AG20443 (cell line): ENCODE data around the gene PDZK1.
"Not testable (repeated sequence)": the region's sequence is repeated elsewhere in the genome, so short reads cannot be mapped to it uniquely, and the experiment has no call there.

Source experiments
- DNase-seq: peaks from one replicate; pipeline ENCODE4 v3.0.0; 2012; ENCODE audit warnings: low spot score, mixed read lengths

PDZK1 gene

GRCh38 chr1:145707183-145707867, at the start of gene PDZK1:
PDZK1 (minus strand) TSS chr1:145707368; CDS start chr1:145688021, 19,347 bp downstream.
- no peak for DNase-seq

GRCh38 chr1:145751491-145752037, 44.4 kb upstream of the PDZK1 start:
- DNase-seq: peak; percentile 86

- no peak for DNase-seq
Observed at GRCh38 chr1:145750426-145750825, 43.3 kb upstream of the PDZK1 start.

GRCh38 chr1:145747398-145748247, 40.5 kb upstream of the PDZK1 start:
- DNase-seq: no peak

GRCh38 chr1:145740269-145740668, 33.1 kb upstream of the PDZK1 start:
- DNase-seq: no peak

- DNase-seq: no peak
Observed at GRCh38 chr1:145736191-145736590, 29.0 kb upstream of the PDZK1 start.

GRCh38 chr1:145730900-145731299, 23.7 kb upstream of the PDZK1 start:
- no peak for DNase-seq

- no peak for DNase-seq
Observed at GRCh38 chr1:145730467-145730866, 23.3 kb upstream of the PDZK1 start.

GRCh38 chr1:145729666-145730436, 22.7 kb upstream of the PDZK1 start:
- DNase-seq: peak; percentile 29

GRCh38 chr1:145729196-145729595, 22.0 kb upstream of the PDZK1 start:
- DNase-seq: no peak

- not testable (repeated sequence) for DNase-seq
Observed at GRCh38 chr1:145726193-145726592, 19.0 kb upstream of the PDZK1 start.

GRCh38 chr1:145720878-145721671, 13.9 kb upstream of the PDZK1 start:
- peak; percentile 89 for DNase-seq

- DNase-seq: peak; percentile 74
Observed at GRCh38 chr1:145720556-145720877, 13.3 kb upstream of the PDZK1 start.

- DNase-seq: no peak
Observed at GRCh38 chr1:145719230-145720079, 12.3 kb upstream of the PDZK1 start, which contains the start of gene CD160. CD160 (plus strand) TSS chr1:145719499; CDS start chr1:145728328, 8,829 bp downstream.

- not testable (repeated sequence) for DNase-seq
Observed at GRCh38 chr1:145718465-145718864, 11.3 kb upstream of the PDZK1 start.

- no peak for DNase-seq
Observed at GRCh38 chr1:145717833-145718232, 10.7 kb upstream of the PDZK1 start.

GRCh38 chr1:145716641-145717345, 9.6 kb upstream of the PDZK1 start:
- no peak for DNase-seq

GRCh38 chr1:145714524-145715111, 7.5 kb upstream of the PDZK1 start:
- no peak for DNase-seq

- no peak for DNase-seq
Observed at GRCh38 chr1:145711213-145711651, 4.1 kb upstream of the PDZK1 start.
